ENCODE data around the gene SLC43A1. TPM values are rescaled to one million over a fixed set of nuclear protein-coding genes. Genes with fewer than 3 reads are reported as not detected.

SLC43A1 gene
- 16.0 TPM for polyA plus RNA-seq
- long read RNA-seq, donor 1, partial matches to known transcripts: 0 of 1 reads
- long read RNA-seq, donor 1, other reads (novel, unspliced or antisense): 0 of 1 reads
- long read RNA-seq, donor 2: 0 reads
- long read RNA-seq, donor 3: 0 reads
- long read RNA-seq, donor 4: 0 reads
- long read RNA-seq, donor 5, partial matches to known transcripts: 0 of 3 reads
- long read RNA-seq, donor 5, other reads (novel, unspliced or antisense): 0 of 3 reads
- long read RNA-seq, donor 6, partial matches to known transcripts: 0 of 2 reads
- long read RNA-seq, donor 6, other reads (novel, unspliced or antisense): 0 of 2 reads
- long read RNA-seq, donor 7: 0 reads
- long read RNA-seq, donor 8, partial matches to known transcripts: 0 of 4 reads
- long read RNA-seq, donor 8, other reads (novel, unspliced or antisense): 0 of 4 reads
- long read RNA-seq, donor 9: 0 reads
- long read RNA-seq, donor 10, partial matches to known transcripts: 0 of 1 reads
- long read RNA-seq, donor 10, other reads (novel, unspliced or antisense): 0 of 1 reads
- long read RNA-seq, donor 11, partial matches to known transcripts: 0 of 1 reads
- long read RNA-seq, donor 11, other reads (novel, unspliced or antisense): 0 of 1 reads

DNA sequence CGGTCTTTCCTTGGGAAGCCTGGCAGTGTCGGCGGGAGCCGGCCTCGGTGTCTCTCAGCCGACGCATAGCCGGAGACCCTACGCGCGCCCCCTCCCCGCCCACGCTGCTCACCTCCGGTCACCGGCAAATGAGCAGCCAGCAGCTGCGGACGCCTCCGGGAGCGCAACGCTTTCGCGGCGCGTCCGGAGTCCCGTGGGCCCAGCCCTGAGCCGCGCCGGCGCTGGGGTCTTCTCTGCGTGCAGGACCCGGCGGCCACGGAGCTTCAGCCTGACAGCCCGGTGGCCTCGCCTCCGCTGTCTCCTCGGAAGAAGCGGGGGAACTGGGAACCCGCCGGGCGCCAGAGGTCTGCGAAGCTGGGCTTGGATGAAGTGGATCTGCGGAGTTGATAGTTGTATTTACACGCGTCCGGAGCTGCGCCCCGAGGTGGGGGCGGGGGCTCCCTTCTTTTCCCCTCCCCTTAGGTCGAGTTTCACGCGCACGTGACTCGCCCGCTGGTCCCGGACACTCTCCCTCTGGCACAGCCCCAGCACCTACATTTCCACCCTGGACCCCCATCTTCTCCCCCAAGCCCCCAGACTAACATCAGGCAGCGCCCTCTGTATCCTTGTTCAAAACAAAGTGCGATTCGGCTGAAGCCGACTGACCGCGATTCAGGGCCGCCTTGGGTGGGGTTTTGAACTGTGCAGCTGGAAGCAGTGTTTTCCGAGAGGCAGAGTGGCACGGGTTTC is at the start of gene SLC43A1:
SLC43A1 (minus strand) TSS at position 371 of the 729 bp plus-strand sequence. CDS start 1,591 bp downstream, outside the sequence.
- H3K9me3 ChIP-seq (ENCODE audit: control insufficient read depth, low read depth, low read length): no peaks in the 10 kb centered on the region
- DNase-seq: peak in 1 of 2 donors; percentile 59

DNA sequence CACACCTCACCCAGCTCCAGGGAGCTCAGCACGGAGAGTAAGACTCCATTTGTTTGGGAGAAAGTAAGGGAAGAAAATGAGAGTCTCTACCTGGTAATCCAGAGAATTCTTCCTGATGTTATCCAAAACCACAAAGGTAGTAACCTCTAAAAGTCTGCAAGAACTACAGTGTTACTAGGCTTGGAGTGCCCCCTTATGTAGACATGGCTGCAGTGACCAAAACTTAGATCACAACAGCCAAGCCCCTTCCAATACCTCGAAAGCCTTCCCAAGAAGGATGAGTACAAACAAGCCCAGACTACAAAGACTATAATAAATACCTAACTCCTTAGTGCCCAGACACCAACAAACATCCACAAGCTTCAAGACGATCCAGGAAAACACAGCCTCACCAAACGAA is 47.1 kb upstream of the SLC43A1 start:
- Histone ChIP-seq H3K36me3 (ENCODE audit: control insufficient read depth, insufficient read depth, low read length) (peaks cover 17% of the 10 kb centered on the region), H3K4me3 (ENCODE audit: low read length) (no peak overlapping the region), H3K4me1 (ENCODE audit: control insufficient read depth, insufficient read depth, low read length) (peaks cover 8% of the 10 kb centered on the region), H3K27ac (ENCODE audit: low read length) (no peak overlapping the region), H3K27me3 (ENCODE audit: control insufficient read depth, insufficient read depth, low read length) (no peaks in the 10 kb centered on the region), H3K9me3 (ENCODE audit: control insufficient read depth, low read depth, low read length) (no peaks in the 10 kb centered on the region)
- no peak for DNase-seq
- WGBS (ENCODE audit: insufficient coverage, low lambda C conversion rate): 60% methylated on average over 1 of the region's 4 CpGs

More for the DNA sequence above, at the start of gene SLC43A1:
- WGBS (ENCODE audit: insufficient coverage, low lambda C conversion rate): no CpG with 5 or more reads among the region's 66 CpGs
- peak within 1 kb of the TSS; percentile 66 for H3K4me3 ChIP-seq (ENCODE audit: low read length)
- peaks cover 9% of the 10 kb centered on the region for H3K4me1 ChIP-seq (ENCODE audit: control insufficient read depth, insufficient read depth, low read length)
- no peak within 1 kb of the TSS for H3K27ac ChIP-seq (ENCODE audit: low read length)
- H3K36me3 ChIP-seq (ENCODE audit: control insufficient read depth, insufficient read depth, low read length): no peaks in the 10 kb centered on the region
- no peaks in the 10 kb centered on the region for H3K27me3 ChIP-seq (ENCODE audit: control insufficient read depth, insufficient read depth, low read length)

DNA sequence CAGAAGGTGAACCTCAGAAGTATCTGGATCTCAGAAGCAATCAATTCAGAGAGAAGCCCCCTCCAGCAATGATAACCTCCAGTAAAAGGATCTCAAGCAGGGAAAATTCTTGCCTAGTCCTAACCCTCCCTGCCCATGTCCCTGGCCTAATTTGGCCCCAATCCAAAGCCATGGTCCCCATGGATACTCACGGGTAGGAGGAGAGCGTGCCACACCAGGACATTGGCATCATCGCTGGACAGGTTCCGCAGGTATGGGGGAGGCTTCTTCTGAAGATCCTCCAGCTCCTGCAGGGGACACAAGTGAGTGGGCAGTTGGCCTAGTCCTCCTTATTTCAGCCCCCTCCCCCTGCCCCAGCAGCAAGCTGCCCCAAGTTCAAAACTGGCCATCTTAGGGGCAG is 44.6 kb upstream of the SLC43A1 start:
- no CpG with 5 or more reads among the region's 4 CpGs for WGBS (ENCODE audit: insufficient coverage, low lambda C conversion rate)
- peaks cover 37% of the 10 kb centered on the region for H3K36me3 ChIP-seq (ENCODE audit: control insufficient read depth, insufficient read depth, low read length)
- DNase-seq: no peak

DNA sequence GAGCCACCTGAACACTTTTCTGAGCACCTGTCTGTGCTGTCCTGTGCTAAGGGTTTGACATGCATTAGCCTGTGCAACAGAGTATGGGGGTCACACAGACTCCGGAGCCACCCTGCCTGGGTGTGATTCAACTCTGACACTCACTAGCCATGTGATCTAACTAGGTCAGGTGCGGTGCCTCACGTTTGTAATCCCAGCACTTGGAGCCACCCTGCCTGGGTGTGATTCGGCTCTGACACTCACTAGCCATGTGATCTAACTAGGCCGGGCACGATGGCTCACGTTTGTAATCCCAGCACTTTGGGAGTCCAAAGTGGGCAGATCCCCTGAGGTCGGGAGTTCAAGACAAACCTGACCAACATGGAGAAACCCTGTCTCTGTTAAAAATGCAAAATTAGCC is 40.5 kb upstream of the SLC43A1 start:
- WGBS (ENCODE audit: insufficient coverage, low lambda C conversion rate): no CpG with 5 or more reads among the region's 8 CpGs
- H3K36me3 ChIP-seq (ENCODE audit: control insufficient read depth, insufficient read depth, low read length): peaks cover 69% of the 10 kb centered on the region
- DNase-seq: no peak

More for the DNA sequence above, 44.6 kb upstream of the SLC43A1 start:
- Histone ChIP-seq H3K27ac (ENCODE audit: low read length) (no peak overlapping the region), H3K27me3 (ENCODE audit: control insufficient read depth, insufficient read depth, low read length) (no peaks in the 10 kb centered on the region), H3K4me1 (ENCODE audit: control insufficient read depth, insufficient read depth, low read length) (no peaks in the 10 kb centered on the region), H3K4me3 (ENCODE audit: low read length) (no peak overlapping the region), H3K9me3 (ENCODE audit: control insufficient read depth, low read depth, low read length) (no peaks in the 10 kb centered on the region)

DNA sequence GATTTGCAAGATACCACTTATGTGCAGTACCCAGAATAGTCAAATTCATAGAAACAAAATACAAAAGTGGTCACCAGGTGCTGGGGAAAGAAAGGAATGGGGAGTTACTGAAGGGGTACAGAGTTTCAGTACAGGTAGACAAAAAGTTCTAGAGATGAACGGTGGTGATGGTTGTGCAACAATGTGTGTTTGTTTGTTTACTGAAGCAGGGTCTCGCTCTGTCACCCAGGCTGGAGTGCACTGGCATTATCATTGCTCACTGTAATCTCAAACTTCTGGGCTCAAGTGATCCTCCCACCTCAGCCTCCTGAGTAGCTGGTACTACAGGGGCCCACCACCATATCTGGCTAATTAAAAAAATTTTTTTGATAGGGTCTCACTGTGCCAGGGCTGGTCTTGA is 39.9 kb upstream of the SLC43A1 start:
- Histone ChIP-seq H3K4me1 (ENCODE audit: control insufficient read depth, insufficient read depth, low read length) (no peaks in the 10 kb centered on the region), H3K4me3 (ENCODE audit: low read length) (no peak overlapping the region), H3K36me3 (ENCODE audit: control insufficient read depth, insufficient read depth, low read length) (peaks cover 75% of the 10 kb centered on the region), H3K27ac (ENCODE audit: low read length) (no peak overlapping the region), H3K9me3 (ENCODE audit: control insufficient read depth, low read depth, low read length) (no peaks in the 10 kb centered on the region), H3K27me3 (ENCODE audit: control insufficient read depth, insufficient read depth, low read length) (no peaks in the 10 kb centered on the region)
- no peak for DNase-seq
- WGBS (ENCODE audit: insufficient coverage, low lambda C conversion rate): no CpG with 5 or more reads among the region's 2 CpGs

More for the DNA sequence above, 40.5 kb upstream of the SLC43A1 start:
- no peaks in the 10 kb centered on the region for H3K4me1 ChIP-seq (ENCODE audit: control insufficient read depth, insufficient read depth, low read length)
- H3K27ac ChIP-seq (ENCODE audit: low read length): no peak overlapping the region
- no peaks in the 10 kb centered on the region for H3K9me3 ChIP-seq (ENCODE audit: control insufficient read depth, low read depth, low read length)
- no peak overlapping the region for H3K4me3 ChIP-seq (ENCODE audit: low read length)
- no peaks in the 10 kb centered on the region for H3K27me3 ChIP-seq (ENCODE audit: control insufficient read depth, insufficient read depth, low read length)

DNA sequence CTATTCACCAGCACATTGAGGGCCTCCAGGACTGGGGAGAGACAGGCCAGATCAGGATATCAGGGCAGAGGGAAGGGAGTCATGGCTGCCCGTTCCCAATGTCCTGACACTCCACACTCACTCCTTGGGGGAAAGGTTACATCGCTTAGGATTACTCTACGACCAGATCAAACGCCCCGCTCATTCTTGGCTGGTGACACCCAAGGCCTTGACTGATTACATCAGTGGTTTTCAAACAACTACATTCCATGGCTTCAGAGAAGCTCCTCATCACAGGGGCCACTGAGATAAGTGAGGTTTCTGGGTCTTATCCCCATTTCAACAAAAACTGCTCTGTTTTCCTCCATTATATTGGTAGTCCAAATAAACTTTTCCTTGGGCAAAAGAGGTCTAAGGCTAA is 37.0 kb upstream of the SLC43A1 start:
- Histone ChIP-seq H3K36me3 (ENCODE audit: control insufficient read depth, insufficient read depth, low read length) (peaks cover 77% of the 10 kb centered on the region), H3K9me3 (ENCODE audit: control insufficient read depth, low read depth, low read length) (no peaks in the 10 kb centered on the region), H3K4me3 (ENCODE audit: low read length) (no peak overlapping the region), H3K27ac (ENCODE audit: low read length) (no peak overlapping the region), H3K27me3 (ENCODE audit: control insufficient read depth, insufficient read depth, low read length) (no peaks in the 10 kb centered on the region), H3K4me1 (ENCODE audit: control insufficient read depth, insufficient read depth, low read length) (no peaks in the 10 kb centered on the region)
- DNase-seq: no peak
- no CpG with 5 or more reads among the region's 5 CpGs for WGBS (ENCODE audit: insufficient coverage, low lambda C conversion rate)

DNA sequence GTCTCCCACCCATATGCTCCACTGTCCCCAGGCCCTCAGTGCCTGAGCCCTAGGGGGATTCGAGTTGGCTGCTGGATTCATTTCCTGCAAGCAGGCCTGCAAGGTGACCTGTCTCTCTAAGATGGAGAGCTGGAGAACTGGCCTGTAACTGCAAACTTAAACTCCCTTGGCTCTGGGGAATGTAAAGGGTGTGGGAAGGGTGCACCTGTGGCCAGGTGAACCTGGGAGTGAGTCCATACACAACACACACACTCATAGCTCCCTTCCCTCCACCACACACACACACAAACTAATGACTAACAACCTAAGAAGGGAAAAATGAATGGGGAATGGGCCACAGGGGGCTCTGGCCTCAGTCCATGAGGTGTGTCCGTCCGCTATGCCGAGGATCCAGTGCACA is 36.4 kb upstream of the SLC43A1 start:
- H3K4me1 ChIP-seq (ENCODE audit: control insufficient read depth, insufficient read depth, low read length): no peaks in the 10 kb centered on the region
- no peaks in the 10 kb centered on the region for H3K9me3 ChIP-seq (ENCODE audit: control insufficient read depth, low read depth, low read length)
- DNase-seq: no peak
- H3K36me3 ChIP-seq (ENCODE audit: control insufficient read depth, insufficient read depth, low read length): peaks cover 74% of the 10 kb centered on the region
- no peaks in the 10 kb centered on the region for H3K27me3 ChIP-seq (ENCODE audit: control insufficient read depth, insufficient read depth, low read length)
- H3K27ac ChIP-seq (ENCODE audit: low read length): no peak overlapping the region
- no peak overlapping the region for H3K4me3 ChIP-seq (ENCODE audit: low read length)
- WGBS (ENCODE audit: insufficient coverage, low lambda C conversion rate): no CpG with 5 or more reads among the region's 4 CpGs

DNA sequence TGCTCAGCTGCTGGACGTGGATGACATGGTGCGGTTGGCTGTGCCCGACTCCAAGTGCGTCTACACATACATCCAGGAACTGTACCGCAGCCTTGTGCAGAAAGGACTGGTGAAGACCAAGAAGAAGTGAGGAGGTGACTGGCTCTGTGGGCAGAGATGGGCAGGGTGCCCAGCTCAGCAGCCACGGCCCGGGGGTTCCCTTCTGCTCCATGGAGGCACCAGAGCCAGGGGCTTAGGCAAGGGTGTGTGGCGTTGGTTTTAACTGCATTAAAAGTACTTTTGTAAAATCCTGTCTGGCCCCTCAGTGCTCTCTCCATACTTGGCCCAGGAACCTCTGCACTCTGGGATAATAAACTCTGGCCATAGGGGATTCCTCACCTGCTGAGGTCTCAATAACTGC is 34.5 kb upstream of the SLC43A1 start:
- no CpG with 5 or more reads among the region's 8 CpGs for WGBS (ENCODE audit: insufficient coverage, low lambda C conversion rate)
- Histone ChIP-seq H3K4me1 (ENCODE audit: control insufficient read depth, insufficient read depth, low read length) (no peaks in the 10 kb centered on the region), H3K27ac (ENCODE audit: low read length) (no peak overlapping the region), H3K27me3 (ENCODE audit: control insufficient read depth, insufficient read depth, low read length) (no peaks in the 10 kb centered on the region), H3K9me3 (ENCODE audit: control insufficient read depth, low read depth, low read length) (no peaks in the 10 kb centered on the region), H3K4me3 (ENCODE audit: low read length) (no peak overlapping the region), H3K36me3 (ENCODE audit: control insufficient read depth, insufficient read depth, low read length) (peaks cover 58% of the 10 kb centered on the region)
- no peak for DNase-seq

DNA sequence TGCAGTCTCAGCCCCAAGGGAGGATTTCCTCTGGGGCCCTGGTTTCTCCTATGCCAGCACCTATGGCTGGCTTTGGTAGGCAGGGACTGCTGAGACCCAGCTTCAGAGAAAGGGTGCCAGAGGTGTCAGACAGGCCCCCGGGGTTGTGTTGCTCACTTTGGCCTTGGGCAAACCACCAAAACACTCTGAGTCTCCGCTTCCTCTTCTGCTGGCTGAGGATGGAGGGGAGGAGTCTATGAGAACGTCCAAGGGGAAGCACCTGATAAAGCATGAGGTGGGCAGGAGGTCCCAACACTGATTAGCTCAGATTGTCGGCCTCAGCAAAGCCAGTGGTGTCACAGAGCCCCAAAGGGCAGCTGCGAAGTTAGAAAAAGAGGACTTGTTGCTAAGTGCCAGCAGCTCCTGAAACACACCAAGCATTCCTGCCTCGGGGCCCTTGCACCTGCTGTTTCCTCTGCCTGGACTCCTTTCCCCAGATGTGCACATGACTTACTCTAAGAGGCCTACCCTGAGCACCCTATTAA is 32.4 kb upstream of the SLC43A1 start:
- H3K27ac ChIP-seq (ENCODE audit: low read length): no peak overlapping the region
- no peaks in the 10 kb centered on the region for H3K4me1 ChIP-seq (ENCODE audit: control insufficient read depth, insufficient read depth, low read length)
- peaks cover 2% of the 10 kb centered on the region for H3K27me3 ChIP-seq (ENCODE audit: control insufficient read depth, insufficient read depth, low read length)
- no peaks in the 10 kb centered on the region for H3K9me3 ChIP-seq (ENCODE audit: control insufficient read depth, low read depth, low read length)
- H3K4me3 ChIP-seq (ENCODE audit: low read length): no peak overlapping the region
- no CpG with 5 or more reads among the region's 6 CpGs for WGBS (ENCODE audit: insufficient coverage, low lambda C conversion rate)
- no peak for DNase-seq
- H3K36me3 ChIP-seq (ENCODE audit: control insufficient read depth, insufficient read depth, low read length): peaks cover 40% of the 10 kb centered on the region

DNA sequence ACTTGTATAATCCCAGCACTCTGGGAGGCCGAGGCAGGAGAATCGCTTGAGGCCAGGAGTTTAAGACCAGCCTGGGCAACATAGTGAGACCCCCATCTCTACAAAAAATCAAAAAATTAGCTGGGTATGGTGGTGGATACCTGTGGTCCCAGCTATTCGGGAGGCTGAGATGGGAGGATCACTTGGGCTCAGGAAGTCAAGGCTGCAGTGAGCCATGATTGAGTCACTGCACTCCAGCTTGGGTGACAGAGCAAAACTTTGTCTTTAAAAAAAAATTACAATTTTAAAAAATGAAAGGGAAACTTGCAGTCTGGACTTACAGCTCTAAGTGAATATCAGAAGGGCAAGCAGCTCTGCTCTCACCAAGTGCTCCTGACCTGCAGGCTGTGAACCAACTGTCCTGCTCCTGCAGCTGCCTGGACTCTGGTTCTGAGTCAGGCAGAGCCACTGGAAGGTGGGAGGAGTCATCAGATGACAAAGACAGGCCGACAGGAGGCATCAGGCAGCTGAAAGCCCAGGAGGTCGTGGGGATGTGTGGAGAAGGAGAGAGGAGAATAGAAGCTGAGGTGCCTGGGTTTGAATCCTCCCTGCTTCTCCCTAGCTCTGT is 31.5 kb upstream of the SLC43A1 start:
- Histone ChIP-seq H3K4me3 (ENCODE audit: low read length) (no peak overlapping the region), H3K9me3 (ENCODE audit: control insufficient read depth, low read depth, low read length) (no peaks in the 10 kb centered on the region), H3K4me1 (ENCODE audit: control insufficient read depth, insufficient read depth, low read length) (no peaks in the 10 kb centered on the region), H3K36me3 (ENCODE audit: control insufficient read depth, insufficient read depth, low read length) (peaks cover 31% of the 10 kb centered on the region), H3K27ac (ENCODE audit: low read length) (no peak overlapping the region), H3K27me3 (ENCODE audit: control insufficient read depth, insufficient read depth, low read length) (peaks cover 7% of the 10 kb centered on the region)
- DNase-seq: no peak
- WGBS (ENCODE audit: insufficient coverage, low lambda C conversion rate): 80% methylated on average over 1 of the region's 5 CpGs
